OCI-LY3 (cell line): ENCODE results near the gene JMY.

Experiments used
- H2AFZ ChIP-seq: fragments of 200-600, 300-600 bp; shearing (Covaris generic); 2 replicates; pipeline ENCODE4 v1.6.0; 2014; ENCODE audit warnings: antibody characterized with exemption, low read depth, low read length
- H3K27ac ChIP-seq: fragments of 200-600, 300-600 bp; sonication (generic); 2 replicates; pipeline ENCODE4 v1.5.1; 2014; ENCODE audit warnings: mild to moderate bottlenecking, low read length, moderate library complexity, mixed read lengths
- H3K27me3 ChIP-seq: fragments of 200-600, 300-600 bp; sonication (generic); 2 replicates; pipeline ENCODE4 v1.6.1; 2014; ENCODE audit warnings: low read depth, low read length, mixed read lengths
- H3K36me3 ChIP-seq: fragments of 200-600, 300-600 bp; sonication (generic); replicated peaks from 2 replicates; pipeline ENCODE3; 2014; ENCODE audit warnings: low read depth, low read length, mixed read lengths
- H3K4me1 ChIP-seq: fragments of 300-600, 200-600 bp; sonication (generic); 2 replicates; pipeline ENCODE4 v1.6.1; 2014; ENCODE audit warnings: low read length, mixed read lengths
- H3K4me2 ChIP-seq: fragments of 200-600, 300-600 bp; sonication (generic); 2 replicates; pipeline ENCODE4 v1.6.1; 2014; ENCODE audit warnings: low read length, mixed read lengths
- H3K4me3 ChIP-seq: fragments of 300-600, 200-600 bp; sonication (generic); 2 replicates; pipeline ENCODE4 v1.5.1; 2014; ENCODE audit warnings: antibody characterized with exemption, mild to moderate bottlenecking, low read length, moderate library complexity
- H3K79me2 ChIP-seq: fragments of 300-600, 200-600 bp; shearing (Covaris generic); 2 replicates; pipeline ENCODE4 v1.6.1; 2014; ENCODE audit warnings: mild to moderate bottlenecking, low read length, mixed read lengths
- H3K9ac ChIP-seq: fragments of 300-600, 200-600 bp; shearing (Covaris generic); 2 replicates; pipeline ENCODE4 v1.6.0; 2014; ENCODE audit warnings: mild to moderate bottlenecking, low read length, moderate library complexity
- H3K9me3 ChIP-seq: fragments of 200-600, 300-600 bp; shearing (Covaris generic); 2 replicates; pipeline ENCODE4 v1.6.1; 2014; ENCODE audit warnings: low read length, mixed read lengths; ENCODE audit not compliant: insufficient read depth
- H4K20me1 ChIP-seq: fragments of 200-600, 300-600 bp; sonication (generic); 2 replicates; pipeline ENCODE4 v1.6.1; 2016; ENCODE audit warnings: low read length, mixed read lengths; ENCODE audit not compliant: insufficient read depth
- CTCF ChIP-seq: fragments of 200-600, 300-600 bp; sonication (generic); IDR thresholded peaks from 2 replicates; pipeline ENCODE4 v1.5.1; 2014; ENCODE audit warnings: antibody characterized with exemption, low read length, low read depth
- EZH2phosphoT487 ChIP-seq: fragments of 200-600 bp; shearing (Covaris generic); IDR thresholded peaks from 2 replicates; pipeline ENCODE4 v1.6.1; 2018; ENCODE audit warnings: antibody characterized with exemption, mixed run types, low read depth

The JMY gene

GRCh38 chr5:79227484-79228025, 8.4 kb upstream of the JMY start:
- Histone ChIP-seq H3K9ac (no peak overlapping the region), H2AFZ (no peak overlapping the region), H3K79me2 (no peaks in the 10 kb centered on the region), H3K27me3 (no peaks in the 10 kb centered on the region), H3K9me3 (no peaks in the 10 kb centered on the region), H4K20me1 (no peaks in the 10 kb centered on the region), H3K27ac (no peak overlapping the region), H3K4me2 (no peak overlapping the region), H3K36me3 (no peaks in the 10 kb centered on the region), H3K4me3 (no peak overlapping the region), H3K4me1 (no peaks in the 10 kb centered on the region)
- no peak for TF ChIP-seq CTCF
- no peak for TF ChIP-seq EZH2phosphoT487

- Histone ChIP-seq H3K4me2 (no peak overlapping the region), H3K4me3 (no peak overlapping the region), H3K27ac (no peak overlapping the region), H3K36me3 (no peaks in the 10 kb centered on the region), H3K79me2 (no peaks in the 10 kb centered on the region), H4K20me1 (no peaks in the 10 kb centered on the region), H2AFZ (no peak overlapping the region), H3K27me3 (no peaks in the 10 kb centered on the region), H3K9ac (no peak overlapping the region), H3K4me1 (no peaks in the 10 kb centered on the region), H3K9me3 (no peaks in the 10 kb centered on the region)
- no peak for TF ChIP-seq CTCF
- TF ChIP-seq EZH2phosphoT487 = no peak
Observed at GRCh38 chr5:79229357-79230174, 6.4 kb upstream of the JMY start.

- H3K4me1 ChIP-seq = peaks cover 15% of the 10 kb centered on the region
- peak overlapping the region; percentile 88 for H2AFZ ChIP-seq
- H3K4me3 ChIP-seq = peak overlapping the region; percentile 94
- H3K27ac ChIP-seq = peak overlapping the region; percentile 68
- no peaks in the 10 kb centered on the region for H3K27me3 ChIP-seq
- H3K9ac ChIP-seq = peak overlapping the region; percentile 67
- no peaks in the 10 kb centered on the region for H3K9me3 ChIP-seq
- H3K4me2 ChIP-seq = peak overlapping the region; percentile 88
- no peaks in the 10 kb centered on the region for H3K36me3 ChIP-seq
- H3K79me2 ChIP-seq = peaks cover 19% of the 10 kb centered on the region
- H4K20me1 ChIP-seq = peaks cover 6% of the 10 kb centered on the region; the same call in 1 of the 2 replicates
- TF ChIP-seq EZH2phosphoT487 (no peak), CTCF (no peak)
Observed at GRCh38 chr5:79235261-79235633, 684 bp upstream of the JMY start.

- Histone ChIP-seq H4K20me1 (peaks cover 10% of the 10 kb centered on the region; the same call in 1 of the 2 replicates), H3K9ac (peak overlapping the region; percentile 75), H3K79me2 (peaks cover 22% of the 10 kb centered on the region), H2AFZ (peak overlapping the region; percentile 77), H3K4me2 (peak overlapping the region; percentile 88), H3K4me1 (peaks cover 15% of the 10 kb centered on the region), H3K36me3 (no peaks in the 10 kb centered on the region), H3K27ac (peak overlapping the region; percentile 27; the same call in 1 of the 2 replicates), H3K9me3 (no peaks in the 10 kb centered on the region), H3K27me3 (no peaks in the 10 kb centered on the region), H3K4me3 (peak overlapping the region; percentile 94)
- TF ChIP-seq EZH2phosphoT487 = no peak
- no peak for TF ChIP-seq CTCF
Observed at GRCh38 chr5:79236362-79236969, 535 bp downstream of the JMY start.
